Heart left ventricle (tissue), 16 donors: Measurements from ENCODE around the gene MYH11. TPM values are rescaled to one million over a fixed set of nuclear protein-coding genes. Genes with fewer than 3 reads are reported as not detected.

Experiments used
- ATAC-seq, 4 donors: fragments of 200-7000 bp; cut with Tn5 transposase; one replicate each; pipeline ENCODE4 v1.9.1; 2020 to 2022; ENCODE audit warnings: moderate library complexity in 4 of 4, mild to moderate bottlenecking in 3 of 4, moderate number of reproducible peaks in 1 of 4
- DNase-seq, 5 donors: peaks; one replicate each; pipeline ENCODE4 v3.0.0-alpha.2; 2020
- H3K27ac ChIP-seq, 12 donors: fragments of 200-600 bp; sonication (generic) in 4 of 12; one replicate each; pipeline versions ENCODE4 v1.5.0 to v1.8.0; 2016 to 2022; ENCODE audit warnings: mild to moderate bottlenecking in 2 of 12
- H3K27me3 ChIP-seq, 9 donors: fragments of 200-600 bp; sonication (generic) in 2 of 9; one replicate each; pipeline versions ENCODE4 v1.5.1 to v1.8.0; 2016 to 2022; ENCODE audit warnings: mild to moderate bottlenecking in 3 of 9
- H3K36me3 ChIP-seq, 9 donors: fragments of 200-600 bp; sonication (generic) in 2 of 9; one replicate each; pipeline versions ENCODE4 v1.5.0 to v1.8.0; 2018 to 2022; ENCODE audit warnings: mild to moderate bottlenecking in 2 of 9
- H3K4me1 ChIP-seq, 12 donors: fragments of 200-600 bp; sonication (generic) in 4 of 12; one replicate each; pipeline versions ENCODE4 v1.5.0 to v1.8.0; 2016 to 2022; ENCODE audit warnings: mild to moderate bottlenecking in 3 of 12
- H3K4me3 ChIP-seq, 12 donors: fragments of 200-600 bp; sonication (generic) in 4 of 12; one replicate each; pipeline versions ENCODE4 v1.5.0 to v1.8.0; 2017 to 2022; ENCODE audit warnings: mild to moderate bottlenecking in 9 of 12, moderate library complexity in 4 of 12
- H3K9me3 ChIP-seq, 12 donors: fragments of 200-600 bp; sonication (generic) in 4 of 12; one replicate each; pipeline versions ENCODE4 v1.5.0 to v1.8.0; 2016 to 2022; ENCODE audit warnings: mild to moderate bottlenecking in 1 of 12
- POLR2A ChIP-seq, 2 donors: fragments of 450-650 bp; IDR thresholded peaks; one replicate each; pipeline ENCODE4 v1.6.1; 2017; ENCODE audit warnings: antibody characterized with exemption in 2 of 2, mild to moderate bottlenecking in 2 of 2, moderate library complexity in 2 of 2
- WGBS, 4 donors: extraction: QIAGEN DNeasy Blood & Tissue Kit in 2 of 4; methylation state at CpG; one replicate each; pipeline versions ENCODE4 v1.1.5 to v1.1.7; 2013 to 2018; 5-methylcytosine and 5-hydroxymethylcytosine counted together
- intact Hi-C, 10 donors: fragments of 100-400 bp; cut with DNase I; formaldehyde crosslinking; loops; one replicate each; pipeline versions ENCODE4 v1.11.1 to v1.14.2; 2022
- polyA plus RNA-seq, 2 donors: library from polyadenylated mRNA; stranded (reverse); fragments of 200-250 nt; gene quantifications; one replicate each; pipeline ENCODE4 v1.2.3, GENCODE V29; 2013
- total RNA-seq, 9 donors: library from RNA; depleted of rRNA in 2 of 9; stranded (reverse); fragments of >200 nt in 2 of 9; fragmentation: NEBNext Ultra II Directional in 3 of 9; extraction: Animal tissue kit (Norgen Biotek cat#: 25700) in 3 of 9; gene quantifications; one replicate each; pipeline versions ENCODE4 v1.1.0 to v1.2.4, GENCODE V29; 2016 to 2023
- TF ChIP-seq, protein P1 (sequence below), 12 donors: fragments of 200-600 bp; sonication (generic) in 4 of 12; IDR thresholded peaks; one replicate each; pipeline versions ENCODE4 v1.5.0 to v1.8.0; 2018 to 2022; ENCODE audit warnings: antibody characterized with exemption in 12 of 12, mild to moderate bottlenecking in 5 of 12
- donor health status: ischemic (EF 13 %, LVEDD 7.1; RV severe dilation, severe dysfunction).
- donor health status: healthy with polysubstance abuse.
- donor health status: DM: no; HTN: yes; CAD: no.
- donor health status: DM: no; HTN: no; CAD: no.
- donor health status: ischemic (EF 25% LVEDD 6.9; RV normal size, moderate dysfunction).
- donor health status: ischemic (EF 25% LVEDD 5.7; RV mildly dilated, moderate dysfunction).
- donor health status: healthy.
- donor health status: DM: yes; HTN: yes; CAD: no.
- donor health status: ischemic (EF 35%, LVEDD 5.7; RV mildly dilated, moderate dysfunction).
- donor health status: nonischemic (EF 11% LVEDD 7.7; RV severe dilation, severe dysfunction).
- donor health status: DM: yes; HTN: yes; CAD: no.
- donor health status: PGD.
- donor health status: ischemic (EF 29% LVEDD 5.4; RV normal size, mild dysfunction).
- donor health status: nonischemic (EF 23%, LVEDD 6.1; RV moderate dilation, normal function).

Gene MYH11
- total and polyA plus RNA-seq, 11 donors: 9.8 to 71.9 (median 26.5) TPM

DNA sequence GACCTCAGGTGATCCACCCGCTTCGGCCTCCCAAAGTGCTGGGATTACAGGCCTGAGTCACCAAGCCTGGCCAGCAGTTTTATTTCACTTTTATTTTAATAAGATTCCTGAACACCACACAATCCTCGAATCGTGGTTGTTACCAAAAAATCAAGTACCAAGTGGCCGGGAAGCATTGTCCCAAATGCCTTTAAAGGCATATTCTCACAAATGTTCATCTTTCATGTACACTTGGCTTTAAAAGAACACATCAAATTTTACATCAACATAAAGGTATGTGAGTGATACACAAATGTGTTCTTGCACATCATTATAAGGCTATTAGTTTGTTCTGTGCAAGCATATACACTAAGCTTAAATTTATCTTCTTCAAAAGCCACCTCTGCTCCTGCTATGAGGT is 8.1 kb upstream of the MYH11 start:
- no peak for ATAC-seq
- Histone ChIP-seq H3K4me1 (no peaks in the 10 kb centered on the region), H3K4me3 (no peak overlapping the region), H3K27ac (peak overlapping the region in 1 of 12 donors; percentile 53), H3K36me3 (peaks cover 0 to 51% (median 44%) of the 10 kb centered on the region in 9 donors), H3K9me3 (no peaks in the 10 kb centered on the region), H3K27me3 (no peaks in the 10 kb centered on the region)
- WGBS, 4 donors: 91 to 96% (median 94%) methylated on average over 5 of the region's 5 CpGs
- intact Hi-C loops: no loop called here
- TF ChIP-seq POLR2A (IDR thresholded peaks at IDR 0.05): no peak
- TF ChIP-seq, protein P1, sequence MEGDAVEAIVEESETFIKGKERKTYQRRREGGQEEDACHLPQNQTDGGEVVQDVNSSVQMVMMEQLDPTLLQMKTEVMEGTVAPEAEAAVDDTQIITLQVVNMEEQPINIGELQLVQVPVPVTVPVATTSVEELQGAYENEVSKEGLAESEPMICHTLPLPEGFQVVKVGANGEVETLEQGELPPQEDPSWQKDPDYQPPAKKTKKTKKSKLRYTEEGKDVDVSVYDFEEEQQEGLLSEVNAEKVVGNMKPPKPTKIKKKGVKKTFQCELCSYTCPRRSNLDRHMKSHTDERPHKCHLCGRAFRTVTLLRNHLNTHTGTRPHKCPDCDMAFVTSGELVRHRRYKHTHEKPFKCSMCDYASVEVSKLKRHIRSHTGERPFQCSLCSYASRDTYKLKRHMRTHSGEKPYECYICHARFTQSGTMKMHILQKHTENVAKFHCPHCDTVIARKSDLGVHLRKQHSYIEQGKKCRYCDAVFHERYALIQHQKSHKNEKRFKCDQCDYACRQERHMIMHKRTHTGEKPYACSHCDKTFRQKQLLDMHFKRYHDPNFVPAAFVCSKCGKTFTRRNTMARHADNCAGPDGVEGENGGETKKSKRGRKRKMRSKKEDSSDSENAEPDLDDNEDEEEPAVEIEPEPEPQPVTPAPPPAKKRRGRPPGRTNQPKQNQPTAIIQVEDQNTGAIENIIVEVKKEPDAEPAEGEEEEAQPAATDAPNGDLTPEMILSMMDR (IDR thresholded peaks at IDR 0.05): no peak
- DNase-seq: no peak

DNA sequence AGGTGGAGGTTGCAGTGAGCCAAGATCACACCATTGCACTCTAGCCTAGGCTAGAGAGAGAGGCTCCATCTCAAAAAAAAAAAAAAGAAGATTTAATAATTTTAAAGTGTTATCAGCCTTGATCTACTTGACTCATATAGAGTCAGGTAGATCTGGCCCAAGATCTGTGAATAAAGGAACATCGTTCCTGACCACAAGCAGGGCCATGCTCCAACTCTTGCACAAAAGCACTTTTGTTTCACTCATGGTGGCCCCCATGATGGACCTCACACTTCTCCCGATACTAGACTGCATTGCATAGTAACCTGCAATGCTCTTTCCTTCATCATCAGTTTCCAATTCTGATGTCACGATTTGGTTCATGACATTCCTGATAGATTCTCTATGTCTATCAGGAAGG is 5.2 kb upstream of the MYH11 start:
- peaks cover 0 to 15% (median 8%) of the 10 kb centered on the region in 9 donors for H3K27me3 ChIP-seq
- peaks cover 0 to 23% (median 16%) of the 10 kb centered on the region in 9 donors for H3K36me3 ChIP-seq
- no peak overlapping the region for H3K27ac ChIP-seq
- TF ChIP-seq, protein P1 (IDR thresholded peaks at IDR 0.05): no peak
- TF ChIP-seq POLR2A (IDR thresholded peaks at IDR 0.05): no peak
- peaks cover 0 to 14% (median 8%) of the 10 kb centered on the region in 12 donors for H3K4me1 ChIP-seq
- DNase-seq (no peak), ATAC-seq (no peak)
- no peak overlapping the region for H3K4me3 ChIP-seq
- intact Hi-C loops: no loop called here
- no peaks in the 10 kb centered on the region for H3K9me3 ChIP-seq
- WGBS, 4 donors: 90 to 96% (median 91%) methylated on average over 3 of the region's 3 CpGs

DNA sequence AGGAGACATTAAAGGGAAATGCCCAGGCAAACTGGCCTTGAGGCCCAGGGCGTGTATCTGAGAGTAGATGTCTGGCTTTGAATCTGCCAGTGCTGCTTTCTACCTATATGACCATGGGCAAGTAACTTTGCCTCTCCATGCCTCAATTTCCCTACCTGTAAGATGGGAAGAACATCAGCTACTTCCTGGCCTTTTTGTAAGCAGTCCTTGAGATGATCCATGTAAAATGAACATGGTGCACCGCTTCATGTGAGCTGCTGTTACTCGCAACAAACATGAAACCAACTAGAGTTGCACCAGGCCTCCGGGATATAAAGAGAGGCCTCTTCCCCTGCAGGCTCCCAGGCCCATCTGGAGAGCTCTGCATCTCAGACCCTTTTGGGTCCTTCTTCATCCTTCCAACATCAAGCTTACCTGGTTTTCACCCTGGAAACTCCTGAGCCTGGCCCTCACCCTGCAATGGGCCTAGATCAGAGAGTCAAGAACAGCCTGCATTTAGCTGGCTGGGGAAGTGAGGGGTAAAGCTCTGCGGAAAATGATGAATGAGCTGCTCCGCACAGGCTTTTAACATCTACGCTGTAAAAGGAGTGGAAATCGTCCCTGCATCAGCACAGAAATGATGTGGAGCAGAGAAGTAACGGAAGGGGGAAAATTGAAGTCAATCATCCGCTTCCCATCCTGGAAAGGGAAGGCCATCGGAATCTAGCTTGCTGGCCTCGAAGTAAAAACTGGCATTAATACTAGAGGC is 2.3 kb upstream of the MYH11 start:
- no peak for ATAC-seq
- Histone ChIP-seq H3K27ac (peak overlapping the region in 3 of 12 donors; percentile 66 to 91 (median 73)), H3K4me3 (no peak overlapping the region), H3K27me3 (peaks cover 0 to 40% (median 15%) of the 10 kb centered on the region in 9 donors), H3K9me3 (no peaks in the 10 kb centered on the region), H3K4me1 (peaks cover 0 to 21% (median 10%) of the 10 kb centered on the region in 12 donors), H3K36me3 (no peaks in the 10 kb centered on the region)
- TF ChIP-seq POLR2A (IDR thresholded peaks at IDR 0.05): no peak
- TF ChIP-seq, protein P1 (IDR thresholded peaks at IDR 0.05): no peak
- DNase-seq: no peak
- intact Hi-C loops: loop anchor here in 1 of 10 donors (10.0 kb wide), 1 partner anchor 64 kb away; no protein-coding TSS in a partner anchor
- WGBS, 4 donors: 93 to 96% (median 94%) methylated on average over 12 of the region's 12 CpGs

DNA sequence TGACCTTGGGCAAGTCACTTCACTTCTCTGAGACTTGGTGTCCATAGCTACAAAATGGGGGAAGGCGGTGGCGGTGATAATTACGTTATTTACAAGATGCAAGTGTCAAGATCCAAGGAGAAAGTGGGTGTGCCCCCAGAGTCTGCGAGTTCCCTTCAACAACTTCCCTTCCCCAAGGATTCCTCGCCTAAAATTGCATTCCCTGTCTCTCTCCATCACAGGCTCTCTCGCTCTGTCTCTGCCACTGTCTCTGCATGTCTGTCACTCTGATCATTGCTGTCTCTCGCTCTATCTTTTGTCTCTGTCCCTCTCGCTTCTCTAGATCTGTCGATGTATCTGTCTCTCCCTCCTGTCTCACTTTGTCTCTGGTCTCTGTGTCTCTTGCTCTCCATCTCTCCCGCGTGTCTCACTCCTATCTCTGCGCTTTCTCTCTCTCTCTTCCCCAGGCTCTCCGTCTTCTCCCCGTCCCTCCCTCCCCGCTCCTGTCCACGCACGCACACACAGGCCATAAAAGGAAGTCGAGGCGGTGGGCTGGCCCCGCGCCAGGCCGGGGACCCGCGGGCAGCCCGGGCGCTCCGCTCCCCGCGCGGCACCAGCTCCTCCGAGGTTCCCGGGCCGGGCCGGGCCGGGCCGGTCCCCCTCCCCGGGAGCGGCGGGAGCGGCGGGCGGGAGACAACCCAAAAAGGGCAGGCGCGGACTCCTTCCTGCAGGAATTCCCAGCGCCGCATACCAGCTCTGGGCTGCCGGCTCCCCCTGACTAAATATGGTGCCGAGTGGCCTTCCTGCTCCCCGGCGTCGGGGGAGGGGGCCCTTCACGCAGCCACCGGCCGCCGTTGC is 1.1 kb upstream of the MYH11 start:
- peak; percentile 40 to 66 (median 63) for DNase-seq
- intact Hi-C loops: loop anchor here in 1 of 10 donors (10.0 kb wide), 1 partner anchor 63 kb away; no protein-coding TSS in a partner anchor

More for the DNA sequence above, 1.1 kb upstream of the MYH11 start:
- Histone ChIP-seq H3K27me3 (peaks cover 0 to 41% (median 15%) of the 10 kb centered on the region in 9 donors), H3K9me3 (no peaks in the 10 kb centered on the region), H3K4me3 (peak overlapping the region in 10 of 12 donors; percentile 35 to 62 (median 52)), H3K27ac (peak overlapping the region in 7 of 12 donors; percentile 20 to 91 (median 67)), H3K36me3 (no peaks in the 10 kb centered on the region), H3K4me1 (peaks cover 0 to 21% (median 10%) of the 10 kb centered on the region in 12 donors)
- ATAC-seq: peak; percentile 57 to 77 (median 74)
- 1% methylated on average over 26 to 55 of the region's 55 CpGs for WGBS, 4 donors
- TF ChIP-seq, protein P1 (IDR thresholded peaks at IDR 0.05): no peak
